Activated CD8-positive, alpha-beta T cell treated with anti-CD3 and anti-CD28 coated beads for 36 hours (primary cell): ENCODE data around the gene HES3. TPM values are rescaled to one million over a fixed set of nuclear protein-coding genes. Genes with fewer than 3 reads are reported as not detected.

Experiments used
- ATAC-seq: fragments of 200-7000 bp; cut with Tn5 transposase; one replicate; pipeline ENCODE4 v1.10.0; 2021; ENCODE audit warnings: mild to moderate bottlenecking, moderate library complexity
- CTCF ChIA-PET: fragments of 350-600 bp; sonication (Branson Sonifier 250); formaldehyde crosslinking; loops from one replicate; lab custom pipeline; 2021; ENCODE audit warnings: antibody characterized with exemption; lab: Charles Lee
- POLR2A ChIA-PET: fragments of 350-600 bp; sonication (Branson Sonifier 250); formaldehyde crosslinking; loops from one replicate; lab custom pipeline; 2021; ENCODE audit warnings: antibody characterized with exemption; lab: Charles Lee
- DNase-seq: peaks from one replicate; pipeline ENCODE4 v3.0.0-alpha.2; 2020
- H3K27ac Mint-ChIP-seq: one replicate; pipeline ENCODE4 v1.8.0; 2021; ENCODE audit warnings: mild to moderate bottlenecking, mixed read lengths
- H3K27me3 Mint-ChIP-seq: one replicate; pipeline ENCODE4 v1.8.0; 2021; ENCODE audit warnings: mixed read lengths
- H3K36me3 Mint-ChIP-seq: one replicate; pipeline ENCODE4 v1.8.0; 2021; ENCODE audit warnings: low read depth, mixed read lengths
- H3K4me1 Mint-ChIP-seq: one replicate; pipeline ENCODE4 v1.8.0; 2021; ENCODE audit warnings: low read depth, mixed read lengths
- H3K4me3 Mint-ChIP-seq: one replicate; pipeline ENCODE4 v1.8.0; 2021; ENCODE audit warnings: mild to moderate bottlenecking, moderate library complexity, mixed read lengths
- H3K9me3 Mint-ChIP-seq: one replicate; pipeline ENCODE4 v1.8.0; 2021; ENCODE audit warnings: mixed read lengths
- CTCF ChIP-seq: fragments of 200-600 bp; IDR thresholded peaks from one replicate; pipeline ENCODE4 v1.8.0; 2022; ENCODE audit warnings: antibody characterized with exemption, mild to moderate bottlenecking
- intact Hi-C: fragments of 100-400 bp; cut with micrococcal nuclease; formaldehyde crosslinking; loops from one replicate; pipeline ENCODE4 v1.10.0; 2022
- total RNA-seq, 2 experiments: library from RNA; stranded (reverse); gene quantifications; one replicate each; pipeline ENCODE4 v1.2.3, GENCODE V29; 2021

The HES3 gene
- total RNA-seq, 2 experiments from 2014 or later = not detected

- no peak overlapping the region for H3K4me3 Mint-ChIP-seq
- DNase-seq = no peak
- ChIA-PET POLR2A (interaction anchor here (0.9 to 1.4 kb wide), 3 partner anchors 9 to 16 kb away, joined by 3 to 5 read pairs (median 3); no protein-coding TSS in a partner anchor), CTCF (interaction anchor here (0.8 to 4.5 kb wide), 9 partner anchors 9 to 190 kb away, joined by 3 to 83 read pairs (median 4); partner anchors contain the start of gene ICMT)
- intact Hi-C loops = loop anchor here (2.0 to 5.0 kb wide), 3 partner anchors 42 to 156 kb away; partner anchors contain the start of gene RNF207
- H3K9me3 Mint-ChIP-seq = no peaks in the 10 kb centered on the region
- H3K36me3 Mint-ChIP-seq = no peaks in the 10 kb centered on the region
- H3K27me3 Mint-ChIP-seq = peaks cover 44% of the 10 kb centered on the region
- no peak for ATAC-seq
- H3K27ac Mint-ChIP-seq = no peak overlapping the region
- TF ChIP-seq CTCF = no peak
- peaks cover 9% of the 10 kb centered on the region for H3K4me1 Mint-ChIP-seq
Measured at GRCh38 chr1:6248932-6249738, 5.2 kb downstream of the HES3 start.

- Mint-ChIP-seq H3K4me3 (no peak overlapping the region), H3K27ac (no peak overlapping the region), H3K36me3 (no peaks in the 10 kb centered on the region), H3K9me3 (no peaks in the 10 kb centered on the region), H3K4me1 (peaks cover 9% of the 10 kb centered on the region), H3K27me3 (peaks cover 39% of the 10 kb centered on the region)
- intact Hi-C loops = loop anchor here (2.0 to 5.0 kb wide), 3 partner anchors 43 to 155 kb away; partner anchors contain the start of gene RNF207
- POLR2A ChIA-PET = interaction anchor here (0.9 to 1.4 kb wide), 2 partner anchors 9 to 10 kb away, joined by 3 to 5 read pairs; no protein-coding TSS in a partner anchor
- DNase-seq (no peak), ATAC-seq (no peak)
- no peak for TF ChIP-seq CTCF
- CTCF ChIA-PET = interaction anchor here (1.0 to 1.1 kb wide), 2 partner anchors 13 to 96 kb away, joined by 3 read pairs; no protein-coding TSS in a partner anchor
Measured at GRCh38 chr1:6249739-6250689, 6.0 kb downstream of the HES3 start.

GRCh38 chr1:6251233-6251632, 7.3 kb downstream of the HES3 start:
- Mint-ChIP-seq H3K4me1 (peaks cover 7% of the 10 kb centered on the region), H3K4me3 (no peak overlapping the region), H3K27ac (no peak overlapping the region), H3K9me3 (no peaks in the 10 kb centered on the region), H3K27me3 (peaks cover 37% of the 10 kb centered on the region), H3K36me3 (no peaks in the 10 kb centered on the region)
- DNase-seq (no peak), ATAC-seq (no peak)
- intact Hi-C loops = no loop called here
- no peak for TF ChIP-seq CTCF
- CTCF ChIA-PET = interaction anchor here (0.9 kb wide), 1 partner anchor 154 kb away, joined by 3 read pairs; no protein-coding TSS in a partner anchor
- POLR2A ChIA-PET = no interaction called here

GRCh38 chr1:6251681-6252373, 7.8 kb downstream of the HES3 start:
- H3K27me3 Mint-ChIP-seq = peaks cover 31% of the 10 kb centered on the region
- no peaks in the 10 kb centered on the region for H3K36me3 Mint-ChIP-seq
- intact Hi-C loops = no loop called here
- POLR2A ChIA-PET = interaction anchor here (1.3 kb wide), 1 partner anchor 17 kb away, joined by 3 read pairs; no protein-coding TSS in a partner anchor
- no peak overlapping the region for H3K27ac Mint-ChIP-seq
- ATAC-seq = no peak
- CTCF ChIA-PET = interaction anchor here (0.9 kb wide), 1 partner anchor 153 kb away, joined by 3 read pairs; no protein-coding TSS in a partner anchor
- H3K4me3 Mint-ChIP-seq = no peak overlapping the region
- H3K9me3 Mint-ChIP-seq = no peaks in the 10 kb centered on the region
- H3K4me1 Mint-ChIP-seq = peaks cover 2% of the 10 kb centered on the region
- no peak for DNase-seq
- TF ChIP-seq CTCF = no peak
